ENCODE data around the gene LCN10.
"Not testable (repeated sequence)": the region's sequence is repeated elsewhere in the genome, so short reads cannot be mapped to it uniquely, and the experiment has no call there.

The LCN10 gene

GRCh38 chr9:136718345-136719194, 24.2 kb downstream of the LCN10 start:
- no peak for DNase-seq

- DNase-seq: no peak
These were observed 25.3 kb downstream of the LCN10 start for GRCh38 chr9:136717399-136717798.

- no peak for DNase-seq
These were observed 27.9 kb downstream of the LCN10 start for GRCh38 chr9:136714893-136715274.

- no peak for DNase-seq
These were observed 28.4 kb downstream of the LCN10 start for GRCh38 chr9:136714096-136714892.

- DNase-seq: no peak
These were observed 29.2 kb downstream of the LCN10 start for GRCh38 chr9:136713550-136713949.

- DNase-seq: no peak
These were observed 29.8 kb downstream of the LCN10 start for GRCh38 chr9:136712690-136713544.

GRCh38 chr9:136711751-136712689, 30.7 kb downstream of the LCN10 start, which contains the start of gene DIPK1B:
TSS of gene DIPK1B (plus strand) at chr9:136712572. CDS start at chr9:136712666, 94 bp downstream.
- no peak for DNase-seq

- not testable (repeated sequence) for DNase-seq
These were observed 31.5 kb downstream of the LCN10 start for GRCh38 chr9:136711219-136711648.

GRCh38 chr9:136710543-136710942, 32.2 kb downstream of the LCN10 start:
- DNase-seq: no peak

- no peak for DNase-seq
These were observed 33.2 kb downstream of the LCN10 start for GRCh38 chr9:136709454-136710109.

- DNase-seq: no peak
These were observed 34.8 kb downstream of the LCN10 start for GRCh38 chr9:136707849-136708517.

- no peak for DNase-seq
These were observed 35.7 kb downstream of the LCN10 start for GRCh38 chr9:136707011-136707410.

- no peak for DNase-seq
These were observed 37.2 kb downstream of the LCN10 start for GRCh38 chr9:136705564-136705963.

GRCh38 chr9:136704741-136705140, 38.0 kb downstream of the LCN10 start:
- DNase-seq: not testable (repeated sequence)

GRCh38 chr9:136703276-136703860, 39.4 kb downstream of the LCN10 start:
- DNase-seq: no peak

GRCh38 chr9:136701668-136702053, 41.1 kb downstream of the LCN10 start:
- no peak for DNase-seq

- no peak for DNase-seq
These were observed 41.6 kb downstream of the LCN10 start for GRCh38 chr9:136700959-136701667.

GRCh38 chr9:136700304-136700703, 42.4 kb downstream of the LCN10 start:
- no peak for DNase-seq

- DNase-seq: no peak
These were observed 44.0 kb downstream of the LCN10 start for GRCh38 chr9:136698635-136699246.
